HL-60 (cell line): ENCODE measurements around the gene SYT12.

Experiments used
- DNase-seq, 2 experiments: peaks; one replicate each; pipeline ENCODE4 v3.0.0-alpha.2; 2010 to 2020; ENCODE audit warnings: low read depth in 1 of 2, low spot score in 1 of 2
- H3K27ac ChIP-seq: fragments of 250-450 bp; sonication (Bioruptor Pico); replicated peaks from 2 replicates; pipeline ENCODE4 v1.5.1; 2020; ENCODE audit warnings: mild to moderate bottlenecking, moderate library complexity
- H3K27me3 ChIP-seq: fragments of 250-450 bp; sonication (Bioruptor Pico); 2 replicates; pipeline ENCODE4 v1.5.1; 2021; ENCODE audit warnings: mild to moderate bottlenecking, moderate library complexity; ENCODE audit not compliant: insufficient read depth, poor library complexity, severe bottlenecking
- H3K4me3 ChIP-seq: replicated peaks from 2 replicates; pipeline ENCODE4 v1.5.1; 2011; ENCODE audit warnings: mild to moderate bottlenecking, control low read depth, low read length; ENCODE audit not compliant: insufficient read depth
- GABPA ChIP-seq: IDR thresholded peaks from 2 replicates; pipeline ENCODE4 v1.6.1; 2012; ENCODE audit warnings: low read depth
- POLR2AphosphoS5 ChIP-seq: IDR thresholded peaks from 2 replicates; pipeline ENCODE4 v1.6.1; 2012; ENCODE audit warnings: low read depth
- SPI1 ChIP-seq: IDR thresholded peaks from 2 replicates; pipeline ENCODE4 v1.6.1; 2012; ENCODE audit warnings: low read depth, mild to moderate bottlenecking, borderline replicate concordance
- TF ChIP-seq, protein P1 (sequence below): IDR thresholded peaks from one replicate; pipeline ENCODE4 v1.5.1; 2011; ENCODE audit warnings: low read length, control low read depth, inconsistent platforms; ENCODE audit not compliant: insufficient read depth
- TF ChIP-seq, protein P2 (sequence below): IDR thresholded peaks from 2 replicates; pipeline ENCODE4 v1.6.1; 2012; ENCODE audit warnings: low read depth; ENCODE audit not compliant: insufficient replicate concordance

SYT12 gene

DNA sequence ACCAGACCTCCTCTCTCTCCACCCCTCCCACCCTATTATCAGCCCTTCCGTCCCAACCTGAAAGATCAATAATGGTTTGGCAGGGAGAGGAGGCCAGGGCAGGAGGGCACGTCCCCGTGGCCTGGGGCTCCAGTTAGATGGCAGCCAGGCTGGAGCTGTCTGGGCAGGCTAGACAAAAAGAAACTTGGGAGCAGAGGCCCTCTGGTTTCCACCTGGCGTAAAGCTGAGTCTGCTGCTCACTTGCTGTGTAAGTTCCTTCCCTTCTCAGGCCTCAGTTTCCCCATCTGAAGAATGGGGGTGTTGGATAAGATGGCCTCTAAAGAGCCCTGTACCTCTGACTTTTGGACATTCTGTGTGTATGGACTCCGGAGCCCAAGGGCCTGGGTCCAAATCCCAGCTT lies 30.0 kb downstream of the SYT12 start:
- TF ChIP-seq POLR2AphosphoS5: no peak
- DNase-seq: no peak
- H3K27me3 ChIP-seq: peaks cover 11% of the 10 kb centered on the region
- no peak overlapping the region for H3K4me3 ChIP-seq
- no peak overlapping the region for H3K27ac ChIP-seq

DNA sequence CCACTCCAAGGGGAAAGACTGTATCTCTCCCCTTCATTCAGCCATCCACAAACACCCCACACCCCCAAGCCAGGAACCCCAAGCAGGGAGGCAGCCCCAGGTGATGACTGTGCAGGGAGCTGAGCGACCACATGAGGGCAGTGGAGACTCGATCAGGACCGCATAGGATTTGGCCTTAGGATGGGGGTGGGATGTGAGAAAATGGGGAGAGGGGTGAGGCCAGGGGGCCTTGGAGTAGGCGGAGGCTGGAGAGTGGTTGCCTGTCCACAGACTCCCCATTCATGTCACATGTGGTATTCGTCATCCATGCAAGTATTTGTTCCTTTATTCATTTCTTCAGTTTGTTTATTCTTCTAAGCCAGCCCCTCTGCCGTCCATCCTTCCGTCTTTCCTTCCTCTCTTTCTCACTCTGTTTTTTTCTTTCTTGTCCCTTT lies 31.0 kb downstream of the SYT12 start:
- Histone ChIP-seq H3K27me3 (peaks cover 11% of the 10 kb centered on the region), H3K4me3 (no peak overlapping the region), H3K27ac (no peak overlapping the region)
- peak in 1 of 2 experiments; percentile 54 for DNase-seq
- no peak for TF ChIP-seq GABPA
- TF ChIP-seq, protein P1, sequence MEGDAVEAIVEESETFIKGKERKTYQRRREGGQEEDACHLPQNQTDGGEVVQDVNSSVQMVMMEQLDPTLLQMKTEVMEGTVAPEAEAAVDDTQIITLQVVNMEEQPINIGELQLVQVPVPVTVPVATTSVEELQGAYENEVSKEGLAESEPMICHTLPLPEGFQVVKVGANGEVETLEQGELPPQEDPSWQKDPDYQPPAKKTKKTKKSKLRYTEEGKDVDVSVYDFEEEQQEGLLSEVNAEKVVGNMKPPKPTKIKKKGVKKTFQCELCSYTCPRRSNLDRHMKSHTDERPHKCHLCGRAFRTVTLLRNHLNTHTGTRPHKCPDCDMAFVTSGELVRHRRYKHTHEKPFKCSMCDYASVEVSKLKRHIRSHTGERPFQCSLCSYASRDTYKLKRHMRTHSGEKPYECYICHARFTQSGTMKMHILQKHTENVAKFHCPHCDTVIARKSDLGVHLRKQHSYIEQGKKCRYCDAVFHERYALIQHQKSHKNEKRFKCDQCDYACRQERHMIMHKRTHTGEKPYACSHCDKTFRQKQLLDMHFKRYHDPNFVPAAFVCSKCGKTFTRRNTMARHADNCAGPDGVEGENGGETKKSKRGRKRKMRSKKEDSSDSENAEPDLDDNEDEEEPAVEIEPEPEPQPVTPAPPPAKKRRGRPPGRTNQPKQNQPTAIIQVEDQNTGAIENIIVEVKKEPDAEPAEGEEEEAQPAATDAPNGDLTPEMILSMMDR: peak; percentile 51

DNA sequence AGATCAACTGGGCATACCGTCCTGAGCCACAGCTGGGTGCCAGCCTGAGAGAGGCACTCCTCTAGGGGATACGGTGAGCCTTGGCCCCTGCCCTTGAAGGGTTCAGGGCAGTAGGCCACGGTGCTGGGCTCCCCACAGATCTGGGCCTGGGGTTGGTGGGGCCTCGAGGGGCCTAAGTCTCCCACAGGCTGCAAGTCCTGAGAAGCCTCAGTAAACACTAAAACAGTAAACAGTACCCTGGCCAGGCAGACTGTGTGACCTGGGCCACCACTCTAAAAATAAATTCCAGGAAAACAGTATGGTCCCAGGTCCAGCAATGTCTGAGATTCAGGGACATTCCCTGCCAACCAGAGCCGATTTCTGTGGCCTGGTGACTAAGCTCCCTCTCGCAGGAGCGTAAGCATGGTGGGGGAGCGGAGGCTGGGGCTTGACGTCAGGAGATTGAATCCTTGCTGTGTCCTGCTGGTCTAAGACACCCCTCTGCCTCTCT lies 31.5 kb downstream of the SYT12 start:
- H3K27me3 ChIP-seq: peaks cover 11% of the 10 kb centered on the region
- H3K27ac ChIP-seq: no peak overlapping the region
- TF ChIP-seq, protein P2, sequence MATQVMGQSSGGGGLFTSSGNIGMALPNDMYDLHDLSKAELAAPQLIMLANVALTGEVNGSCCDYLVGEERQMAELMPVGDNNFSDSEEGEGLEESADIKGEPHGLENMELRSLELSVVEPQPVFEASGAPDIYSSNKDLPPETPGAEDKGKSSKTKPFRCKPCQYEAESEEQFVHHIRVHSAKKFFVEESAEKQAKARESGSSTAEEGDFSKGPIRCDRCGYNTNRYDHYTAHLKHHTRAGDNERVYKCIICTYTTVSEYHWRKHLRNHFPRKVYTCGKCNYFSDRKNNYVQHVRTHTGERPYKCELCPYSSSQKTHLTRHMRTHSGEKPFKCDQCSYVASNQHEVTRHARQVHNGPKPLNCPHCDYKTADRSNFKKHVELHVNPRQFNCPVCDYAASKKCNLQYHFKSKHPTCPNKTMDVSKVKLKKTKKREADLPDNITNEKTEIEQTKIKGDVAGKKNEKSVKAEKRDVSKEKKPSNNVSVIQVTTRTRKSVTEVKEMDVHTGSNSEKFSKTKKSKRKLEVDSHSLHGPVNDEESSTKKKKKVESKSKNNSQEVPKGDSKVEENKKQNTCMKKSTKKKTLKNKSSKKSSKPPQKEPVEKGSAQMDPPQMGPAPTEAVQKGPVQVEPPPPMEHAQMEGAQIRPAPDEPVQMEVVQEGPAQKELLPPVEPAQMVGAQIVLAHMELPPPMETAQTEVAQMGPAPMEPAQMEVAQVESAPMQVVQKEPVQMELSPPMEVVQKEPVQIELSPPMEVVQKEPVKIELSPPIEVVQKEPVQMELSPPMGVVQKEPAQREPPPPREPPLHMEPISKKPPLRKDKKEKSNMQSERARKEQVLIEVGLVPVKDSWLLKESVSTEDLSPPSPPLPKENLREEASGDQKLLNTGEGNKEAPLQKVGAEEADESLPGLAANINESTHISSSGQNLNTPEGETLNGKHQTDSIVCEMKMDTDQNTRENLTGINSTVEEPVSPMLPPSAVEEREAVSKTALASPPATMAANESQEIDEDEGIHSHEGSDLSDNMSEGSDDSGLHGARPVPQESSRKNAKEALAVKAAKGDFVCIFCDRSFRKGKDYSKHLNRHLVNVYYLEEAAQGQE: no peak
- TF ChIP-seq POLR2AphosphoS5 (no peak), SPI1 (no peak), GABPA (no peak)
- TF ChIP-seq, protein P1: no peak
- no peak overlapping the region for H3K4me3 ChIP-seq
- DNase-seq: no peak

DNA sequence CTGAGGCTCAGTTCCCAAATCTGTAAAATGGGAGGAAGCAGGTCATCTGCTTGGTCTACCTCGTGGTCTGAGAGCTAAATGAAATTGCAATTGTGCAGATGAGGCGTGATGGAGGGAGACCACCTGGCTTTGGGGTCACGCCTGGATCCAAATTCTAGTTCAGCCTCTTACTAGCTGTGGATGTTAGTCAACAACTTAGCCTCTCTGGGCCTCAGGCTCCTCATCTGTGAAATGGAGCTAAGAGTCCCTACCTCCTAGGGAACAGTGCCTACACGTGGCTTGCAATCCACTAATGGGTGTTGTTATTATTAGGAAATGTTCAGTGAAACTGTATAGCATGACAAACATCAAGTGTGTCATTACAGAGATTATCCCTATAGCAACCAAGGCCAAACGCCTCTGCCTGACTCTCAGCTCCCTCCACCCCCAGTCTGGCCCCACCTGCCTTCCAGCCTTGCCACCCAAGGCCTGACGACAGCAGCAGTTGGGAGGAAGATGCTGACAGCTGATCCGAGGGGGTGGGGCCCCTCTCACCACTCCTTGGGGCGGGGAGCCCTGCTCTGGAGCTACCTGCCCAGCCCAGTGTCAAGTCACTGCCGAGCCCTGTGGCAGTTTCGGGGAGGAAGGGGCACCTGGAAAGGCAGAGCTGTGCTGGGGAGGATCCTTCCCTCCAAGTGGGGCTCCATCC lies 32.0 kb downstream of the SYT12 start:
- H3K27me3 ChIP-seq: peaks cover 11% of the 10 kb centered on the region
- H3K4me3 ChIP-seq: no peak overlapping the region
- TF ChIP-seq GABPA (no peak), POLR2AphosphoS5 (no peak), SPI1 (no peak)
- TF ChIP-seq, protein P1: no peak
- TF ChIP-seq, protein P2: no peak
- no peak for DNase-seq
- H3K27ac ChIP-seq: no peak overlapping the region
